Activated CD8-positive, alpha-beta memory T cell treated with anti-CD3 and anti-CD28 coated beads for 4 hours (primary cell): ENCODE measurements around the gene TAF9.
"Not testable (repeated sequence)": the region's sequence is repeated elsewhere in the genome, so short reads cannot be mapped to it uniquely, and the experiment has no call there.

Experiments used
- DNase-seq, 2 donors: peaks; one replicate each; pipeline ENCODE4 v3.0.0-alpha.2; 2020; ENCODE audit warnings: low read depth in 2 of 2

TAF9 gene

DNA sequence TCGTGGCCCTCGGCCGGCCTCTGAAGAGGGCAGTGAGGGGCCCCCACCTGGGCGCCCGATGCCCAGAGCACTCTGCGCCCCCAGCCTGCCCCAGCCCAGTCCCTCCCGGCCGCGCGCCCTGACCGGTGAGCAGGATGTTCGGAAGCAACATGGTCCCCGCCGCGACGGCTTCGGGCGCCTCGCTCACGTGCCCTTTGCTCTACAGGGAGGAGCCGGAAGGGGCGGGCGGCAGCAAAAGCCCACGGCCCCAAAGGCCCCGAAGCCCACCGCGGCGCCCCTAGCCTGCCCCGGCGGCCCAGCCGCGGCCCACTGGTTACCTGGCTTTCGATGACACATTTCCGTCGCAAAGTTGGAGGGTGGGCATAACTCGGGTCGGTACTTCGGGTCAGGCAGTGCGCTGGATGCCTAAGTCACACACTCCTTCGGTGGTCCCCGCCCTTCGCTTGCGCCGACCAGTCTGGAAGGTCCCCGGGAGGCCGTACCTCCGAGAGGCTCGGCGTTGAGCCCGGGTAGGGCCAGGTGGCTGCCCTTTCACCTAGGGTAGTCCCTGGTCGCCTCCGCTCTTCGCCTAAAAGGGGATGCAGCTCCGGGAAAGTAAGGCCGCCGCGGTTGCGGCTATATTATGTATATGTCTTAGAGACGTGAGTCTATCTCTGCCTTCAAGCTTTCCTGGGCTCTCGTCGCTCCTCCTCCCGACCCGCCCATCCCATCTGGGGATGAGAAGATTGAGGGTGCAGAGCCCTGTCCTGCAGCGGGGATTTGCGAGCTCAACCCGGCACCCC lies at the start of gene TAF9, which contains the start of the genes AK6 and RAD17:
TSS of gene TAF9 (minus strand) at position 181 of the 782 bp plus-strand sequence. CDS start 3,783 bp downstream, outside the sequence.
TSS of gene AK6 (minus strand) at position 181 of the 782 bp plus-strand sequence. CDS start at position 151, 30 bp downstream.
TSS of gene RAD17 (plus strand) at position 479 of the 782 bp plus-strand sequence. CDS start 2,391 bp downstream, outside the sequence.
- peak; percentile 80 to 84 for DNase-seq

DNA sequence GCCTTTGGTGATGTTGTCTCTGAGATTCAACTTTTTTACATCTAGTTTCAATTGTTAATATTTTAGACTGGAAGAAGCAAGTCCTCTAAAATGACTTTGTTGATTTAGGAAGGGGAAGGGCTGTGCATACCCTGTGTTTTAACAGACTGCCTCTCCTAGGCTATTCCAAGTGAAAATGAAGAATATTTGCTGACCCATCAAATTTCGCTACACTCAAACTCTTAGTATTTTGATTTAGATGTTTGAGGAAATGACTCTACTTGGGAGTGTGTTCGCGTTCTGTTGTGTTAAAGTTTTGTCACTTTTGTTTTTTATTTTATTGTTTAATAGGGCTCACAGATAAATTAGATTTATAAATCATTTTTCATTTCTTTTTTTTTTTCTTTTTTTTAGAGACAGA lies 49.2 kb upstream of the TAF9 start:
- DNase-seq = no peak

- no peak for DNase-seq
These were observed 47.4 kb upstream of the TAF9 start for GRCh38 chr5:69416699-69417098.

- no peak for DNase-seq
These were observed 46.9 kb upstream of the TAF9 start for GRCh38 chr5:69416180-69416579.

GRCh38 chr5:69415584-69415958 lies 46.3 kb upstream of the TAF9 start:
- no peak for DNase-seq

DNA sequence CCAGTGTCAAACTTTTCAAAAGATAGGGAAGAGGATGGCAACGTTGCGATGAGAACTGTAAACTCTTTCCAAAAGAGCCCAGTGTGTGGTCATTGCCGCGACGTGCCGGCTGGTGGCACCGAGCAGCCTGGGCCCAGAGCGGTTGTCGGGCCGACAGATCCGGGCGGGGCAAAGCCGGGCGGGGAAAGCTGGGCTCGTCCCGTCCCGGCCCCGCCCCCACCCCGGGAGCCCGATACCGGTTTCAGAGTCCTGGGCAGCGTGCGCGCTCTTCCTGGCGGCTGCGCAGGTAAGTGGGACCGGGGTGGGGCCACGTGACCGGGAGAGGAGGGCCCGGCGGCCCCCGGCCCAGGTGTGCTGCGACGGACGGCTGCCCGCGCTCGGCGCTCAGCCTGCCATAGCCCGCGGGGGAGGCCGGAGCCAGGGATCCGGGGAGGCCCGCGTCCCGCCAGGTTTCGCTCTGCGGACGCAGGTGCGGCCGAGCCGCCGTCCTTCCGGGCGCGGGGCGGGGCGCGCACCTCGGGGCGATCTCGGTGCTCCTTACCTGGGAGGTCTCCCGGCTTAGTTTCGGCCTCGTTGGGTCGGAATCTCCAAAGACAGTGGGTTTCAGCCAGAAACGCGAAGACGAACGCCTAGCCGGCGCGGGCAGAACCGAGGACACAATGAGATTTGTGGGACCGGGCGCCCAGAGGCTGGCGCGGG lies 45.7 kb upstream of the TAF9 start, which contains the start of gene MARVELD2:
TSS of gene MARVELD2 (plus strand) at position 232 of the 699 bp plus-strand sequence. CDS start 4,270 bp downstream, outside the sequence.
- peak in 1 of 2 donors; percentile 13 for DNase-seq

DNA sequence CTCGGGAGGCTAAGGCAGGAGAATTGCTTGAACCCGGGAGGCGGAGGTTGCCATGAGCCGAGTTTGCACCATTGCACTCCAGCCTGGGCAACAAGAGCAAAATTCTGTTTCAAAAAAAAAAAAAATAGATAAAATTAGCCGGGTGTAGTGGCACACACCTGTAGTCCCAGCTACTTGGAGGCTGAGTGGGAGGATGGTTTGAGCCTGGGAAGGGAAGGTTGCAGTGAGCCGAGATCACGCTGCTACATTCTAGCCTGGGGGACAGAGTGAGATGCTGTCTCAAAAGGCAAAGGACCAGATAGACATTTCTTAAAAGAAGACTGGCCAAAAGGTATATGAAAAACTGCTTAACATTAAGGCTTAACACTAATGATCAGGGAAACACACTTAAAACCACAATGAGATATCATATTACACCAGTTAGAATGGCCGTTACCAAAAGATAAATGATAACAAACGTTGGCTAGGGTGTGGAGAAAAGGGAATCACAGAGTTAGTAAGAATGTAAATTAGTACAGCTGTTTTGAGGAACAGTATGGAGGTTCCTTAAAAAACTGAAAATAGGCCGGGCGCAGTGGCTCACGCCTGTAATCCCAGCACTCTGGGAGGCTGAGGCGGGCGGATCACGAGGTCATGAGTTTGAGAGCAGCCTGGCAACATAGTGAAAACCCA lies 35.5 kb upstream of the TAF9 start:
- DNase-seq = no peak

- no peak for DNase-seq
These were observed 9.1 kb upstream of the TAF9 start for GRCh38 chr5:69378376-69378775.

- no peak for DNase-seq
These were observed 5.7 kb upstream of the TAF9 start for GRCh38 chr5:69374911-69375446.

DNA sequence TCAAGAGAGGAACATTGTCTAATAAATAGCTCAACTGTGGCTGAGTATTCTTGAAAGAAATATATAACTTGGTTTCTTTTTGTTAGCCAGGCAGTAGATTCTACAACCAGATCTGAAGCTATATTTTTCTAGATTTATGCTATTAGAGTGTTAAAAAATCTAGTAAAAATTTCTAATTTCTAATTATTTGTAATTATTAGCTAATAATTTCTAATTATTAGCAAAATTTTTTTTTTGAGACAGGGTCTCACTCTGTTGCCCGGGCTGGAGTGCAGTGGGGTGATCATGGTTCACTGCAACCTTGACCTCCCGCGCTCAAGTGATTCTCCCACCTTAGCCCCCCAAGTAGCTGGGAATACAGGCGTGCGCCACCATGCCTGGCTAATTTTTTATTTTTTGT lies 3.1 kb upstream of the TAF9 start:
- DNase-seq = no peak

- not testable (repeated sequence) for DNase-seq
These were observed 1.0 kb upstream of the TAF9 start for GRCh38 chr5:69370335-69370734.

GRCh38 chr5:69368458-69369339 lies 621 bp downstream of the TAF9 start:
- peak; percentile 4 to 23 for DNase-seq

GRCh38 chr5:69367697-69368279 lies 1.5 kb downstream of the TAF9 start:
- DNase-seq = no peak

- DNase-seq = no peak
These were observed 4.5 kb downstream of the TAF9 start for GRCh38 chr5:69364850-69365249.

GRCh38 chr5:69364414-69364813 lies 4.9 kb downstream of the TAF9 start:
- DNase-seq = no peak

- no peak for DNase-seq
These were observed 8.9 kb downstream of the TAF9 start for GRCh38 chr5:69360442-69360841.

- DNase-seq = no peak
These were observed 9.6 kb downstream of the TAF9 start for GRCh38 chr5:69359699-69360098.

DNA sequence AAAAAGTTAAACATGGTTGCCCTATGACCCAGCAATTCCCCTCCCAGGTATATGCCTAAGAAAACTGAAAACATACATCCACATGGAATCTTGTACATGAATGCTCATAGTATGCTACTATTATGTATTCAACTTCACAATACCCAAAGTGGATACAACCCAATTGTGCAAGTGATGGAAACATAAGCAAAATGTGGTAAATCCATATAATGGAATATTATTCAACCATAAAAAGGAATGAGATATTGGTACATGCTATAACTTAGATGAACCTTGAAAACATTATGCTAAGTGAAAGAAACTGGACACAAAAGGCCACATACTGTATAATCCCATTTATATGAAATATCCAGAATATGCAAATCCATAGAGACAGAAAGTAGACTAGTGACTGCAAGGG lies 18.7 kb downstream of the TAF9 start:
- no peak for DNase-seq

- no peak for DNase-seq
These were observed 26.2 kb downstream of the TAF9 start for GRCh38 chr5:69343083-69343482.

- no peak for DNase-seq
These were observed 27.7 kb downstream of the TAF9 start for GRCh38 chr5:69341520-69342161.
